GM12891 (cell line): ENCODE results near the gene RNPEP.
"Not testable (repeated sequence)": the region's sequence is repeated elsewhere in the genome, so short reads cannot be mapped to it uniquely, and the experiment has no call there.

ENCODE experiments used
- PAX5 ChIP-seq: IDR thresholded peaks from 2 replicates; pipeline ENCODE4 v1.6.1; 2011; ENCODE audit warnings: low read length, moderate library complexity, mild to moderate bottlenecking; ENCODE audit not compliant: insufficient read depth, severe bottlenecking
- POLR2A ChIP-seq: IDR thresholded peaks from 2 replicates; pipeline ENCODE4 v1.6.1; 2011; ENCODE audit warnings: low read depth, low read length, control low read depth
- POLR2AphosphoS5 ChIP-seq: IDR thresholded peaks from 2 replicates; pipeline ENCODE4 v1.6.1; 2011; ENCODE audit warnings: low read depth, low read length, control low read depth
- SPI1 ChIP-seq: IDR thresholded peaks from 2 replicates; pipeline ENCODE4 v1.6.1; 2011; ENCODE audit warnings: low read depth, low read length, control low read depth

DNA sequence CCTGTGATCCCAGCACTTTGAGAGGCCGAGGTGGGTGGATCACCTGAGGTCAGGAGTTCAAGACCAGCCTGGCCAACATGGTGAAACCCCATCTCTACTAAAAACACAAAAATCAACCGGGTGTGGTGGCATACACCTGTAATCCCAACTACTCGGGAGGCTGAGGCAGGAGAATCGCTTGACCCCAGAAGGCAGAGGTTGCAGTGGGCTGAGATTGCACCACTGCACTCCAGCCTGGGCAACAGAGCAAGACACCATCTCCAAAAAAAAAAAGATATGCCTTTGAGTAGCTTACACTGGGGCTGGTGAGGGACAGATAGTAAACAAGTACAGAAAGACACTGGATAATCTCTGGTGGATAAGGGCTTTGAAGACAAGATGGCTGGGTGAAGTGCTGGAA lies 72.2 kb downstream of the RNPEP start:
- not testable (repeated sequence) for TF ChIP-seq PAX5, SPI1, POLR2A, POLR2AphosphoS5
